ENCODE results near the gene TJP1. TPM values are rescaled to one million over a fixed set of nuclear protein-coding genes. Genes with fewer than 3 reads are reported as not detected.

TJP1 gene
- total RNA-seq, 1 experiment from 2014 or later: 140 TPM

- Mint-ChIP-seq H3K4me3 (no peak overlapping the region), H3K36me3 (ENCODE audit: insufficient read depth in 1 of 3, low read depth in 3 of 3) (peaks cover 0 to 23% (median 10%) of the 10 kb centered on the region in 3 experiments; a peak in 6 of 7 replicates), H3K4me1 (peaks cover 28% of the 10 kb centered on the region in 2 experiments), H3K27ac (no peak overlapping the region), H3K9me3 (no peaks in the 10 kb centered on the region), H3K27me3 (ENCODE audit: low read depth) (no peaks in the 10 kb centered on the region)
- H2BK12ac ChIP-seq (ENCODE audit: insufficient read length, low read depth, low read length): no peak overlapping the region
- no peak overlapping the region for H3K4ac ChIP-seq (ENCODE audit: low read depth, low read length)
- H3K14ac ChIP-seq (ENCODE audit: insufficient read depth, low read length): no peak overlapping the region
- H2AFZ ChIP-seq (ENCODE audit: low read length): no peak overlapping the region
- no peaks in the 10 kb centered on the region for H3K9me3 ChIP-seq (ENCODE audit: control insufficient read depth, low read depth, low read length)
- H3K23me2 ChIP-seq (ENCODE audit: insufficient read length, low read depth, low read length, poor library complexity, severe bottlenecking): no peaks in the 10 kb centered on the region
- no peak overlapping the region for H2BK5ac ChIP-seq (ENCODE audit: insufficient read length, low read length)
- TF ChIP-seq CTCF (conservative IDR thresholded peaks at IDR 0.05): no peak
- peaks cover 6% of the 10 kb centered on the region; the same call in 1 of the 2 replicates for H3K4me1 ChIP-seq (ENCODE audit: insufficient read depth, low read length)
- peaks cover 2% of the 10 kb centered on the region for H3K79me1 ChIP-seq (ENCODE audit: insufficient read depth, low read depth, low read length, poor library complexity, severe bottlenecking)
- no peak overlapping the region for H3K23ac ChIP-seq (ENCODE audit: insufficient read length, low read depth, low read length)
- H3K27me3 ChIP-seq (ENCODE audit: insufficient read depth, low read length): no peaks in the 10 kb centered on the region
- H4K91ac ChIP-seq (ENCODE audit: insufficient read length, low read depth, low read length): no peak overlapping the region
- WGBS (ENCODE audit: extremely low coverage, insufficient read length, low lambda C conversion rate): no CpG with 5 or more reads among the region's 1 CpG
- H3K9ac ChIP-seq (ENCODE audit: extremely low read depth, insufficient read length, low read length): no peak overlapping the region
- H3K18ac ChIP-seq (ENCODE audit: insufficient read length, low read depth, low read length): no peak overlapping the region
- H2BK15ac ChIP-seq (ENCODE audit: low read depth, low read length): no peak overlapping the region
- no peak overlapping the region for H3K56ac ChIP-seq (ENCODE audit: insufficient read length, low read depth, low read length)
- DNase-seq: no peak
- no peak overlapping the region for H4K5ac ChIP-seq (ENCODE audit: insufficient read length, low read depth, low read length)
- H3T11ph ChIP-seq (ENCODE audit: low read length): no peak overlapping the region
- H3K79me2 ChIP-seq (ENCODE audit: insufficient read depth, low read length): peaks cover 16% of the 10 kb centered on the region; the same call in 1 of the 2 replicates
- H3K4me2 ChIP-seq (ENCODE audit: insufficient read depth, insufficient read length, low read length): no peak overlapping the region
- H2AK5ac ChIP-seq (ENCODE audit: insufficient read length, low read length): no peak overlapping the region
- H2BK20ac ChIP-seq (ENCODE audit: low read depth, low read length, poor library complexity, severe bottlenecking): no peak overlapping the region
- H2BK120ac ChIP-seq (ENCODE audit: low read depth, low read length, poor library complexity, severe bottlenecking): no peak overlapping the region
- no peak overlapping the region for H3K27ac ChIP-seq (ENCODE audit: insufficient read length, low read depth, low read length)
- H4K20me1 ChIP-seq (ENCODE audit: control insufficient read depth, insufficient read depth, insufficient read length): no peaks in the 10 kb centered on the region
- no peak overlapping the region for H4K8ac ChIP-seq (replicated peaks; ENCODE audit: insufficient read length, low read depth, low read length)
These were observed 48.5 kb downstream of the TJP1 start for GRCh38 chr15:29773816-29774215.
